GM12878 (cell line): ENCODE results near the gene TUBB4B. TPM values are rescaled to one million over a fixed set of nuclear protein-coding genes. Genes with fewer than 3 reads are reported as not detected.

Experiments
- ATAC-seq: fragments of 200-7000 bp; cut with Tn5 transposase; 3 replicates; pipeline ENCODE4 v1.9.1; 2020; ENCODE audit warnings: mild to moderate bottlenecking, moderate library complexity
- BruUV-seq: library from RNA; stranded (reverse); fragments of 400-500 nt; replicated peaks from 2 replicates; lab custom pipeline; 2021; lab: Mats Ljungman, UMichigan
- CTCF ChIA-PET: fragments of 300-600 bp; sonication (Branson Sonifier 250); formaldehyde crosslinking; extraction: SDS; loops from one replicate; lab custom pipeline; 2021; ENCODE audit warnings: inconsistent platforms; lab: Yijun Ruan, JAX
- POLR2A ChIA-PET: fragments of 350-600 bp; formaldehyde crosslinking; extraction: SDS; loops from one replicate; lab custom pipeline; 2021; ENCODE audit warnings: inconsistent platforms; lab: Charles Lee
- RAD21 ChIA-PET: fragments of 300-600 bp; sonication (Branson Sonifier 250); formaldehyde crosslinking; loops from one replicate; lab custom pipeline; 2023; ENCODE audit warnings: antibody characterized with exemption; ENCODE audit not compliant: unreplicated experiment; lab: Charles Lee
- SMC1A ChIA-PET: fragments of 300-600 bp; sonication (Branson Sonifier 250); formaldehyde crosslinking; loops from one replicate; lab custom pipeline; 2023; ENCODE audit not compliant: unreplicated experiment, uncharacterized antibody; lab: Charles Lee
- DNase-seq: peaks from one replicate; pipeline ENCODE4 v3.0.0-alpha.2; 2011; ENCODE audit warnings: low read depth, low spot score
- FAIRE-seq: peaks from 3 replicates; lab custom pipeline; 2011; peaks lifted over from hg19 to GRCh38; lab: Jason Lieb, UNC
- H2AFZ ChIP-seq: 2 replicates; pipeline ENCODE4 v1.6.0; 2011; ENCODE audit warnings: low read depth, low read length, control low read depth; ENCODE audit not compliant: control insufficient read depth
- H3K27ac ChIP-seq: 2 replicates; pipeline ENCODE4 v1.5.1; 2011; ENCODE audit warnings: control low read depth; ENCODE audit not compliant: control insufficient read depth, insufficient read depth
- H3K27me3 ChIP-seq, 2 experiments: replicated peaks in 1 of 2; 2 replicates each; pipeline versions ENCODE4 v1.6.0 to v1.6.1; 2011; ENCODE audit warnings: low read length in 1 of 2; ENCODE audit not compliant: control insufficient read depth in 2 of 2, insufficient read depth in 2 of 2
- H3K36me3 ChIP-seq, 2 experiments: 2 replicates each; pipeline ENCODE4 v1.5.1; 2011; ENCODE audit warnings: low read length in 1 of 2; ENCODE audit not compliant: control insufficient read depth in 2 of 2, insufficient read depth in 2 of 2
- H3K4me1 ChIP-seq: 2 replicates; pipeline ENCODE4 v1.6.1; 2011; ENCODE audit warnings: mild to moderate bottlenecking, low read length, moderate library complexity, mixed read lengths; ENCODE audit not compliant: control insufficient read depth, insufficient read depth
- H3K4me2 ChIP-seq: 2 replicates; pipeline ENCODE4 v1.6.0; 2011; ENCODE audit warnings: control low read depth; ENCODE audit not compliant: control insufficient read depth, insufficient read depth
- H3K4me3 ChIP-seq: fragments of 200-600 bp; sonication (generic); 2 replicates; pipeline ENCODE4 v1.5.1; 2016
- H3K79me2 ChIP-seq: 2 replicates; pipeline ENCODE4 v1.6.0; 2011; ENCODE audit warnings: low read length; ENCODE audit not compliant: control insufficient read depth, insufficient read depth
- H3K9ac ChIP-seq: 2 replicates; pipeline ENCODE4 v1.8.0; 2011; ENCODE audit warnings: low read length, control low read depth, mixed read lengths; ENCODE audit not compliant: control insufficient read depth, insufficient read depth
- H3K9me3 ChIP-seq: replicated peaks from 3 replicates; pipeline ENCODE4 v1.5.1; 2011; ENCODE audit warnings: mild to moderate bottlenecking, low read length; ENCODE audit not compliant: control insufficient read depth, insufficient read depth
- H4K20me1 ChIP-seq: 2 replicates; pipeline ENCODE4 v1.6.0; 2011; ENCODE audit not compliant: control insufficient read depth, insufficient read depth
- ASH2L ChIP-seq: fragments of 300-600, 200-600 bp; sonication (generic); IDR thresholded peaks from 2 replicates; pipeline ENCODE4 v1.6.1; 2017; ENCODE audit warnings: low read depth, mild to moderate bottlenecking, borderline replicate concordance
- FOXM1 ChIP-seq: IDR thresholded peaks from 2 replicates; pipeline ENCODE4 v1.6.1; 2012; ENCODE audit warnings: low read depth, mild to moderate bottlenecking, inconsistent platforms, low read length, moderate library complexity
- MTA3 ChIP-seq: IDR thresholded peaks from 2 replicates; pipeline ENCODE4 v1.6.1; 2012; ENCODE audit warnings: low read length, inconsistent platforms, borderline replicate concordance
- NR2C2 ChIP-seq: IDR thresholded peaks from 2 replicates; pipeline ENCODE4 v1.6.1; 2011; ENCODE audit warnings: borderline replicate concordance, low read depth; ENCODE audit not compliant: control insufficient read depth, insufficient read length
- ZNF24 ChIP-seq: fragments of 450-650 bp; IDR thresholded peaks from 2 replicates; pipeline ENCODE4 v1.6.1; 2017; ENCODE audit warnings: antibody characterized with exemption, mild to moderate bottlenecking
- ZNF622 ChIP-seq: fragments of 450-650 bp; IDR thresholded peaks from 2 replicates; pipeline ENCODE4 v1.6.1; 2017; ENCODE audit warnings: mild to moderate bottlenecking, inconsistent platforms
- WGBS: methylation state at CpG from one replicate; pipeline ENCODE4 v1.1.6; 2016; ENCODE audit warnings: low lambda C conversion rate; ENCODE audit not compliant: insufficient replicate concordance, insufficient coverage; ENCODE audit errors: missing lambda C conversion rate; 5-methylcytosine and 5-hydroxymethylcytosine counted together
- in situ Hi-C: fragments of 300-500 bp; cut with MboI; formaldehyde crosslinking; loops from 9 replicates; pipeline ENCODE4 v1.14.3; 2018; ENCODE audit warnings: mixed read lengths
- intact Hi-C: fragments of 100-400 bp; cut with micrococcal nuclease; formaldehyde crosslinking; loops from one replicate; pipeline ENCODE4 v1.14.2; 2022; ENCODE audit not compliant: unreplicated experiment
- polyA plus RNA-seq, 11 experiments: library from polyadenylated mRNA; depleted of rRNA in 4 of 11; unstranded in 6 of 11; stranded (reverse) in 5 of 11; fragments of >200 nt; fragmentation: Nextera tagmentation in 4 of 11; fragmentation: Illumina TruSeq in 1 of 11; extraction: Ambion mirVana in 4 of 11; extraction: Trizol in 1 of 11; gene quantifications; 1 replicate in 1 of 11; 2 replicates in 10 of 11; pipeline versions ENCODE4 v1.2.1 to v1.2.3, GENCODE V29; 2011 to 2016; ENCODE audit warnings: inconsistent platforms in 2 of 11, missing spikeins in 2 of 11, low read depth in 1 of 11
- total RNA-seq, 4 experiments: library from RNA; depleted of rRNA in 3 of 4; stranded (reverse); fragments of >200 nt in 3 of 4; fragmentation: Illumina TruSeq in 1 of 4; extraction: Trizol in 1 of 4; gene quantifications; 2 replicates each; pipeline versions ENCODE4 v1.2.1 to v1.2.3, GENCODE V29; 2013 to 2021
- TF ChIP-seq, protein P1 (sequence below): fragments of 450-650 bp; IDR thresholded peaks from 2 replicates; pipeline ENCODE4 v1.6.1; 2017; ENCODE audit warnings: mild to moderate bottlenecking
- TF ChIP-seq, protein P2 (sequence below): IDR thresholded peaks from 2 replicates; pipeline ENCODE4 v1.6.1; 2012; ENCODE audit warnings: improper control_type of control experiment, low read depth, low read length; ENCODE audit not compliant: insufficient replicate concordance

The TUBB4B gene
- total and polyA plus RNA-seq, 10 of the 15 experiments (the other 5 are each of a cell fraction or from before 2014, with no cell fraction given): 23.0 to 532 (median 254) TPM

DNA sequence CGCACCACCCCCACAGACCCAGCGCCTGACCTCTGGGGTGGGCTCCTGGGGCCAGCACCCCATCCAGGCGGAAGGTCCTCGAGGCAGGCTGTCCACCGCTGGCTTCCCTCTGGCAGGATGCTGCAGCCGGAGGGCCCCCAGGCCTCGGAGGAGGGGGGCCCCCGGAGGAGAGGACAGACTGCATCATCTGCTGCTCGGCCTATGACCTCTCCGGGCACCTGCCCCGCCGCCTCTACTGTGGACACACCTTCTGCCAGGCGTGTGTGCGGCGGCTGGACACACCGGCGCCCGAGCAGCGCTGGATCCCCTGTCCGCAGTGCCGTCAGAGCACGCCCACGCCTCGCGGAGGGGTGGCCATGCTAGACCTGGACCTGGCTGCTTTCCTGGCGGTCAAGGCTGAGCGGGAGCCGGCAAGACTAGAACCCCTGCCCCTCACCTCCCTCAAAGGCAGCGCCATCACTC lies 12.6 kb upstream of the TUBB4B start (continued):
- TF ChIP-seq, protein P1, sequence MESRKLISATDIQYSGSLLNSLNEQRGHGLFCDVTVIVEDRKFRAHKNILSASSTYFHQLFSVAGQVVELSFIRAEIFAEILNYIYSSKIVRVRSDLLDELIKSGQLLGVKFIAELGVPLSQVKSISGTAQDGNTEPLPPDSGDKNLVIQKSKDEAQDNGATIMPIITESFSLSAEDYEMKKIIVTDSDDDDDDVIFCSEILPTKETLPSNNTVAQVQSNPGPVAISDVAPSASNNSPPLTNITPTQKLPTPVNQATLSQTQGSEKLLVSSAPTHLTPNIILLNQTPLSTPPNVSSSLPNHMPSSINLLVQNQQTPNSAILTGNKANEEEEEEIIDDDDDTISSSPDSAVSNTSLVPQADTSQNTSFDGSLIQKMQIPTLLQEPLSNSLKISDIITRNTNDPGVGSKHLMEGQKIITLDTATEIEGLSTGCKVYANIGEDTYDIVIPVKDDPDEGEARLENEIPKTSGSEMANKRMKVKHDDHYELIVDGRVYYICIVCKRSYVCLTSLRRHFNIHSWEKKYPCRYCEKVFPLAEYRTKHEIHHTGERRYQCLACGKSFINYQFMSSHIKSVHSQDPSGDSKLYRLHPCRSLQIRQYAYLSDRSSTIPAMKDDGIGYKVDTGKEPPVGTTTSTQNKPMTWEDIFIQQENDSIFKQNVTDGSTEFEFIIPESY: no peak
- TF ChIP-seq MTA3: no peak

DNA sequence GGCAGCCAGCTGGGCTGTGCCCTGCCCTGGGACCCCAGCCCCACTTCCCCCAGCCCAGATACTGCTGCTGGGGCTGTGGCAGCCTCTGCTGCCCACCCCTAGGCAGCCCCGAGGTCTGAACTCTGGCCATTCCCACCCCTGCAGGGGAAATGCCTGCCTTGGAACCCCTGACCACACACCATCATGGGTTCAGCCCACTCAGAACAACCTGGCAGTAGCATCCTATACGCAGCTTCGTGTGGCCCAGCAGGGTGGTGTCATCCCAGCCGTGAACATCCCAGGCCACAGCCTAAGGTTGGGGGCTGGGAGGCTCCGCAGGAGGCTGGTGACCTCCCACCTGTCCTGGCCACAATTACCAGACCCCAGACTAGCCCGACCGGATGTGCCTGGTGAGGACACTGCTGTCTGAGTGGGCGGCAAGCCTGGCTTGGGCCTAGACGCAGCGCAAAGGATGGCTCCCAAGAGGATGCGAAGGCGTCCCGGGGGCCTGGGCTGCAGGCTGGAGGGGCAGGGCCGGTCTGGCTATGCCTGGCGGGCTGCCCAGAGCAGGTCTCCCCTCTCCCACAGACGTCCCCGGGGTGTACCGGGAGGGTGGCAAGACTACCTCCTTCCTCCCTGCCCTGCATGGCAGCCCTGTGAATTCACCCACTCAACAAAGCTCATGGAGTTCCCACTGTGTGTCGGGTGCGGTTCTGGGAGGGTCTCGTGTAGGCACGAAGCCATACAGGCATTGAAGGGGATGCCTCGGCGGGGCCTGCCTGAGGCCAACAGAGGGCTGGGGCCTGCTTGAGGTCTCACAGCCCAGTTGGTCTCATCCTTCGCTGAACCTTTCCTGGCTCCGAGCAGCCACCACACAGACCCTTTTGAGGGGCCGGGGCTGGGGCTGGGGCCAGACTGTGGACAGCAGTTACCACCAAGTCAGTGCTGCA lies 11.9 kb upstream of the TUBB4B start:
- ATAC-seq (no peak), FAIRE-seq (no peak), DNase-seq (no peak)
- in situ Hi-C loops: loop anchor here (5.0 kb wide), 1 partner anchor 107 kb away; no protein-coding TSS in a partner anchor
- no TSS peak for BruUV-seq
- SMC1A ChIA-PET: no interaction called here
- Histone ChIP-seq H3K4me1 (peaks cover 8% of the 10 kb centered on the region), H3K36me3 (no peaks in the 10 kb centered on the region), H3K4me2 (no peak overlapping the region), H3K27me3 (no peaks in the 10 kb centered on the region), H3K9ac (no peak overlapping the region), H3K9me3 (no peaks in the 10 kb centered on the region), H3K27ac (no peak overlapping the region), H4K20me1 (no peaks in the 10 kb centered on the region), H3K79me2 (no peaks in the 10 kb centered on the region), H3K4me3 (no peak overlapping the region), H2AFZ (no peak overlapping the region)
- TF ChIP-seq NR2C2 (no peak), ASH2L (no peak), ZNF24 (no peak), ZNF622 (no peak), FOXM1 (no peak)
- TF ChIP-seq, protein P2, sequence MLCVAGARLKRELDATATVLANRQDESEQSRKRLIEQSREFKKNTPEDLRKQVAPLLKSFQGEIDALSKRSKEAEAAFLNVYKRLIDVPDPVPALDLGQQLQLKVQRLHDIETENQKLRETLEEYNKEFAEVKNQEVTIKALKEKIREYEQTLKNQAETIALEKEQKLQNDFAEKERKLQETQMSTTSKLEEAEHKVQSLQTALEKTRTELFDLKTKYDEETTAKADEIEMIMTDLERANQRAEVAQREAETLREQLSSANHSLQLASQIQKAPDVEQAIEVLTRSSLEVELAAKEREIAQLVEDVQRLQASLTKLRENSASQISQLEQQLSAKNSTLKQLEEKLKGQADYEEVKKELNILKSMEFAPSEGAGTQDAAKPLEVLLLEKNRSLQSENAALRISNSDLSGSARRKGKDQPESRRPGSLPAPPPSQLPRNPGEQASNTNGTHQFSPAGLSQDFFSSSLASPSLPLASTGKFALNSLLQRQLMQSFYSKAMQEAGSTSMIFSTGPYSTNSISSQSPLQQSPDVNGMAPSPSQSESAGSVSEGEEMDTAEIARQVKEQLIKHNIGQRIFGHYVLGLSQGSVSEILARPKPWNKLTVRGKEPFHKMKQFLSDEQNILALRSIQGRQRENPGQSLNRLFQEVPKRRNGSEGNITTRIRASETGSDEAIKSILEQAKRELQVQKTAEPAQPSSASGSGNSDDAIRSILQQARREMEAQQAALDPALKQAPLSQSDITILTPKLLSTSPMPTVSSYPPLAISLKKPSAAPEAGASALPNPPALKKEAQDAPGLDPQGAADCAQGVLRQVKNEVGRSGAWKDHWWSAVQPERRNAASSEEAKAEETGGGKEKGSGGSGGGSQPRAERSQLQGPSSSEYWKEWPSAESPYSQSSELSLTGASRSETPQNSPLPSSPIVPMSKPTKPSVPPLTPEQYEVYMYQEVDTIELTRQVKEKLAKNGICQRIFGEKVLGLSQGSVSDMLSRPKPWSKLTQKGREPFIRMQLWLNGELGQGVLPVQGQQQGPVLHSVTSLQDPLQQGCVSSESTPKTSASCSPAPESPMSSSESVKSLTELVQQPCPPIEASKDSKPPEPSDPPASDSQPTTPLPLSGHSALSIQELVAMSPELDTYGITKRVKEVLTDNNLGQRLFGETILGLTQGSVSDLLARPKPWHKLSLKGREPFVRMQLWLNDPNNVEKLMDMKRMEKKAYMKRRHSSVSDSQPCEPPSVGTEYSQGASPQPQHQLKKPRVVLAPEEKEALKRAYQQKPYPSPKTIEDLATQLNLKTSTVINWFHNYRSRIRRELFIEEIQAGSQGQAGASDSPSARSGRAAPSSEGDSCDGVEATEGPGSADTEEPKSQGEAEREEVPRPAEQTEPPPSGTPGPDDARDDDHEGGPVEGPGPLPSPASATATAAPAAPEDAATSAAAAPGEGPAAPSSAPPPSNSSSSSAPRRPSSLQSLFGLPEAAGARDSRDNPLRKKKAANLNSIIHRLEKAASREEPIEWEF: no peak
- WGBS: 29% methylated on average over 27 of the region's 27 CpGs
- RAD21 ChIA-PET: interaction anchor here (0.8 kb wide), 1 partner anchor 40 kb away, joined by 3 read pairs; the partner anchor contains the start of genes ANAPC2 and SSNA1
- POLR2A ChIA-PET: interaction anchor here (0.8 to 1.2 kb wide), 2 partner anchors 11 to 40 kb away, joined by 3 read pairs; partner anchors contain the start of genes SSNA1 and TUBB4B
- intact Hi-C loops: loop anchor here (10.0 kb wide), 1 partner anchor 184 kb away; the partner anchor contains the start of gene NPDC1
- CTCF ChIA-PET: no interaction called here
